Endothelial cell of umbilical vein (primary cell): ENCODE measurements around the gene PHLDB2. TPM values are rescaled to one million over a fixed set of nuclear protein-coding genes. Genes with fewer than 3 reads are reported as not detected.

Experiments used
- BruUV-seq: library from RNA; stranded (reverse); fragments of 400-500 nt; replicated peaks from 2 replicates; lab custom pipeline; 2021; lab: Mats Ljungman, UMichigan
- CTCF ChIA-PET: fragments of 300-600, 350-600 bp; sonication (Branson Sonifier 250); formaldehyde crosslinking; loops from one replicate; lab custom pipeline; 2021; ENCODE audit warnings: antibody characterized with exemption, inconsistent platforms; lab: Charles Lee
- POLR2A ChIA-PET: fragments of 300-600, 350-600 bp; sonication (Branson Sonifier 250); formaldehyde crosslinking; loops from one replicate; lab custom pipeline; 2021; ENCODE audit warnings: antibody characterized with exemption, inconsistent platforms; lab: Charles Lee
- DNase-seq: peaks from one replicate; pipeline ENCODE4 v3.0.0-alpha.2; 2011; ENCODE audit warnings: low read depth, low spot score
- FAIRE-seq: peaks from 2 replicates; lab custom pipeline; 2011; peaks lifted over from hg19 to GRCh38; lab: Jason Lieb, UNC
- H2AFZ ChIP-seq: 2 replicates; pipeline ENCODE4 v1.6.0; 2012; ENCODE audit warnings: low read depth, low read length, control low read depth, inconsistent platforms
- H3K27ac ChIP-seq: 2 replicates; pipeline ENCODE4 v1.5.1; 2011; ENCODE audit warnings: low read depth, mild to moderate bottlenecking, control low read depth, low read length, moderate library complexity; ENCODE audit not compliant: insufficient read depth
- H3K27me3 ChIP-seq, 2 experiments: 2 replicates each; pipeline versions ENCODE4 v1.6.0 to v1.6.1; 2011; ENCODE audit warnings: low read length in 2 of 2, mixed read lengths in 1 of 2; ENCODE audit not compliant: control insufficient read depth in 2 of 2, insufficient read depth in 2 of 2
- H3K36me3 ChIP-seq, 2 experiments: 2 replicates in 1 of 2; 3 replicates in 1 of 2; pipeline ENCODE4 v1.5.1; 2011; ENCODE audit warnings: low read length in 2 of 2, mild to moderate bottlenecking in 1 of 2, moderate library complexity in 1 of 2; ENCODE audit not compliant: control insufficient read depth in 2 of 2, insufficient read depth in 2 of 2; ENCODE audit errors: extremely low read depth in 1 of 2
- H3K4me1 ChIP-seq: 3 replicates; pipeline ENCODE4 v1.5.1; 2011; ENCODE audit warnings: mild to moderate bottlenecking, low read length; ENCODE audit not compliant: control insufficient read depth, insufficient read depth; ENCODE audit errors: extremely low read depth
- H3K4me2 ChIP-seq: 2 replicates; pipeline ENCODE4 v1.6.1; 2011; ENCODE audit warnings: low read length, control low read depth, mixed read lengths; ENCODE audit not compliant: insufficient read depth
- H3K4me3 ChIP-seq, 3 experiments: fragments of 200-600 bp in 1 of 3; sonication (generic), shearing (Covaris generic) in 1 of 3; replicated peaks in 1 of 3; 2 replicates each; pipeline ENCODE4 v1.5.1; 2011 to 2016; ENCODE audit warnings: control low read depth in 3 of 3, low read length in 3 of 3, mild to moderate bottlenecking in 2 of 3, inconsistent platforms in 1 of 3, low read depth in 1 of 3, moderate library complexity in 1 of 3; ENCODE audit not compliant: insufficient read depth in 1 of 3
- H3K79me2 ChIP-seq: 2 replicates; pipeline ENCODE4 v1.6.0; 2012; ENCODE audit warnings: low read length, inconsistent platforms; ENCODE audit not compliant: control insufficient read depth, insufficient read depth
- H3K9ac ChIP-seq: replicated peaks from 2 replicates; pipeline ENCODE3; 2011; ENCODE audit warnings: low read length, control low read depth; ENCODE audit not compliant: insufficient read depth; ENCODE audit errors: extremely low read depth
- H3K9me1 ChIP-seq: replicated peaks from 3 replicates; pipeline ENCODE4 v1.6.0; 2011; ENCODE audit warnings: mild to moderate bottlenecking, low read length; ENCODE audit not compliant: control insufficient read depth, insufficient read depth; ENCODE audit errors: extremely low read depth
- H3K9me3 ChIP-seq: replicated peaks from 2 replicates; pipeline ENCODE4 v1.5.1; 2012; ENCODE audit warnings: low read length, inconsistent platforms; ENCODE audit not compliant: control insufficient read depth, insufficient read depth
- H4K20me1 ChIP-seq: replicated peaks from 2 replicates; pipeline ENCODE3; 2011; ENCODE audit warnings: mild to moderate bottlenecking, low read length; ENCODE audit not compliant: control insufficient read depth, insufficient read depth; ENCODE audit errors: extremely low read depth
- EZH2 ChIP-seq: IDR thresholded peaks from 2 replicates; pipeline ENCODE4 v1.6.1; 2012; ENCODE audit warnings: borderline replicate concordance, low read depth, mild to moderate bottlenecking, moderate library complexity, low read length, inconsistent platforms; ENCODE audit not compliant: severe bottlenecking
- FOS ChIP-seq: IDR thresholded peaks from 2 replicates; pipeline ENCODE4 v1.6.1; 2011; ENCODE audit warnings: mild to moderate bottlenecking, low read length, moderate library complexity, borderline replicate concordance; ENCODE audit not compliant: insufficient read depth
- GATA2 ChIP-seq: IDR thresholded peaks from 2 replicates; pipeline ENCODE4 v1.7.0; 2011; ENCODE audit warnings: low read depth, mild to moderate bottlenecking, moderate library complexity, mixed read lengths, low read length; ENCODE audit not compliant: insufficient read length, insufficient read depth
- JUN ChIP-seq: IDR thresholded peaks from 2 replicates; pipeline ENCODE4 v1.6.1; 2011; ENCODE audit warnings: borderline replicate concordance, low read depth; ENCODE audit not compliant: insufficient read length, insufficient read depth
- MYC ChIP-seq: IDR thresholded peaks from one replicate; pipeline ENCODE4 v1.6.1; 2011; ENCODE audit warnings: mild to moderate bottlenecking, low read depth, low read length
- POLR2A ChIP-seq: IDR thresholded peaks from 2 replicates; pipeline ENCODE4 v1.6.1; 2012; ENCODE audit warnings: low read depth, mild to moderate bottlenecking, control low read depth, low read length
- POLR2AphosphoS5 ChIP-seq: IDR thresholded peaks from 2 replicates; pipeline ENCODE4 v1.6.1; 2012; ENCODE audit warnings: low read depth, mild to moderate bottlenecking, control low read depth, low read length, moderate library complexity; ENCODE audit not compliant: insufficient read depth
- dilution Hi-C: fragments of 300-500 bp; cut with MboI; formaldehyde crosslinking; loops from one replicate; pipeline ENCODE4 v1.15.0; 2019; ENCODE audit warnings: low sequenced_read_pairs; ENCODE audit not compliant: extremely low pct_ligation_motif_present
- intact Hi-C: fragments of 100-400 bp; cut with micrococcal nuclease; formaldehyde crosslinking; loops from one replicate; pipeline ENCODE4 v1.10.0; 2022
- polyA plus RNA-seq, 4 experiments: library from polyadenylated mRNA; depleted of rRNA in 3 of 4; stranded (reverse) in 3 of 4; unstranded in 1 of 4; fragments of >200 nt; gene quantifications; 2 replicates each; pipeline versions ENCODE4 v1.2.1 to v1.2.3, GENCODE V29; 2011 to 2012; ENCODE audit warnings: missing spikeins in 1 of 4
- total RNA-seq: library from RNA; stranded (reverse); gene quantifications from 2 replicates; pipeline ENCODE4 v1.2.3, GENCODE V29; 2021
- TF ChIP-seq, protein P1 (sequence below): IDR thresholded peaks from 2 replicates; pipeline ENCODE4 v1.6.1; 2011; ENCODE audit not compliant: insufficient read depth, insufficient read length
- TF ChIP-seq, protein P2 (sequence below), 2 donors: IDR thresholded peaks; 1 replicate in 1 of 2; 2 replicates in 1 of 2; pipeline ENCODE4 v1.5.1; 2011; ENCODE audit warnings: low read length in 2 of 2, mild to moderate bottlenecking in 2 of 2, moderate library complexity in 2 of 2, control low read depth in 1 of 2, inconsistent platforms in 1 of 2, low read depth in 1 of 2; ENCODE audit not compliant: insufficient read depth in 1 of 2; ENCODE audit errors: extremely low read depth in 1 of 2

PHLDB2 gene
- total and polyA plus RNA-seq, 2 donors (not counting 3 experiments of a cell fraction or from before 2014, with no cell fraction given), result 22.4 to 104 TPM

- DNase-seq, result peak; percentile 65
- no peak overlapping the region for H3K4me3 ChIP-seq
- H3K9me3 ChIP-seq, result no peaks in the 10 kb centered on the region
- ChIA-PET CTCF (interaction anchor here (1.0 to 2.0 kb wide), 2 partner anchors 16 to 195 kb away, joined by 3 to 6 read pairs; no protein-coding TSS in a partner anchor), POLR2A (no interaction called here)
- H3K4me1 ChIP-seq, result peaks cover 20% of the 10 kb centered on the region
- no peak overlapping the region for H2AFZ ChIP-seq
- no peaks in the 10 kb centered on the region for H3K27me3 ChIP-seq
- H3K9me1 ChIP-seq, result no peaks in the 10 kb centered on the region
- FAIRE-seq, result peak; percentile 82
- H3K36me3 ChIP-seq, result peaks cover 0 to 6% of the 10 kb centered on the region in 2 experiments
- no peak overlapping the region for H3K27ac ChIP-seq
- H3K4me2 ChIP-seq, result no peak overlapping the region
- TF ChIP-seq, protein P1, sequence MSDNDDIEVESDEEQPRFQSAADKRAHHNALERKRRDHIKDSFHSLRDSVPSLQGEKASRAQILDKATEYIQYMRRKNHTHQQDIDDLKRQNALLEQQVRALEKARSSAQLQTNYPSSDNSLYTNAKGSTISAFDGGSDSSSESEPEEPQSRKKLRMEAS, result no peak
- TF ChIP-seq JUN, result no peak
- TF ChIP-seq, protein P2, sequence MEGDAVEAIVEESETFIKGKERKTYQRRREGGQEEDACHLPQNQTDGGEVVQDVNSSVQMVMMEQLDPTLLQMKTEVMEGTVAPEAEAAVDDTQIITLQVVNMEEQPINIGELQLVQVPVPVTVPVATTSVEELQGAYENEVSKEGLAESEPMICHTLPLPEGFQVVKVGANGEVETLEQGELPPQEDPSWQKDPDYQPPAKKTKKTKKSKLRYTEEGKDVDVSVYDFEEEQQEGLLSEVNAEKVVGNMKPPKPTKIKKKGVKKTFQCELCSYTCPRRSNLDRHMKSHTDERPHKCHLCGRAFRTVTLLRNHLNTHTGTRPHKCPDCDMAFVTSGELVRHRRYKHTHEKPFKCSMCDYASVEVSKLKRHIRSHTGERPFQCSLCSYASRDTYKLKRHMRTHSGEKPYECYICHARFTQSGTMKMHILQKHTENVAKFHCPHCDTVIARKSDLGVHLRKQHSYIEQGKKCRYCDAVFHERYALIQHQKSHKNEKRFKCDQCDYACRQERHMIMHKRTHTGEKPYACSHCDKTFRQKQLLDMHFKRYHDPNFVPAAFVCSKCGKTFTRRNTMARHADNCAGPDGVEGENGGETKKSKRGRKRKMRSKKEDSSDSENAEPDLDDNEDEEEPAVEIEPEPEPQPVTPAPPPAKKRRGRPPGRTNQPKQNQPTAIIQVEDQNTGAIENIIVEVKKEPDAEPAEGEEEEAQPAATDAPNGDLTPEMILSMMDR (IDR thresholded peaks at IDR 0.05; ENCODE audit: extremely low read depth in 1 of 2, insufficient read depth in 1 of 2, low read depth in 1 of 2, low read length in 2 of 2), result no peak
- TF ChIP-seq EZH2, result no peak
- no peak for TF ChIP-seq POLR2AphosphoS5
- no peak for TF ChIP-seq POLR2A
- TF ChIP-seq GATA2, result no peak
- no peak for TF ChIP-seq FOS
- no peak for TF ChIP-seq MYC
- no peak overlapping the region for H3K9ac ChIP-seq
- intact Hi-C loops (loop anchor here (10.0 kb wide), 1 partner anchor 184 kb away; no protein-coding TSS in a partner anchor), dilution Hi-C loops (no loop called here)
- no peaks in the 10 kb centered on the region for H4K20me1 ChIP-seq
- BruUV-seq, result no TSS peak
- peaks cover 9% of the 10 kb centered on the region for H3K79me2 ChIP-seq
Observed at GRCh38 chr3:111910806-111911205, 51.7 kb downstream of the PHLDB2 start.
